ENCODE data around the gene TSEN2.
"Not testable (repeated sequence)": the region's sequence is repeated elsewhere in the genome, so short reads cannot be mapped to it uniquely, and the experiment has no call there.

Gene TSEN2

GRCh38 chr3:12472796-12473195 is 11.5 kb upstream of the TSEN2 start:
- DNase-seq = no peak

- DNase-seq = no peak
Observed at GRCh38 chr3:12473511-12473910, 10.8 kb upstream of the TSEN2 start.

GRCh38 chr3:12476238-12476897 is 7.9 kb upstream of the TSEN2 start:
- no peak for DNase-seq

- no peak for DNase-seq
Observed at GRCh38 chr3:12477256-12477655, 7.0 kb upstream of the TSEN2 start.

- no peak for DNase-seq
Observed at GRCh38 chr3:12478326-12478725, 6.0 kb upstream of the TSEN2 start.

- not testable (repeated sequence) for DNase-seq
Observed at GRCh38 chr3:12479198-12479597, 5.1 kb upstream of the TSEN2 start.

GRCh38 chr3:12479919-12480427 is 4.3 kb upstream of the TSEN2 start:
- peak; percentile 82 for DNase-seq

GRCh38 chr3:12483410-12483809 is 870 bp upstream of the TSEN2 start:
- no peak for DNase-seq

- no peak for DNase-seq
Observed at GRCh38 chr3:12483872-12484197, 445 bp upstream of the TSEN2 start.

- no peak for DNase-seq
Observed at GRCh38 chr3:12484983-12485327, 675 bp downstream of the TSEN2 start.

GRCh38 chr3:12486001-12486400 is 1.7 kb downstream of the TSEN2 start:
- no peak for DNase-seq

- DNase-seq = no peak
Observed at GRCh38 chr3:12486916-12487315, 2.6 kb downstream of the TSEN2 start.

- no peak for DNase-seq
Observed at GRCh38 chr3:12487336-12487735, 3.1 kb downstream of the TSEN2 start.

- DNase-seq = no peak
Observed at GRCh38 chr3:12487786-12488185, 3.5 kb downstream of the TSEN2 start.

GRCh38 chr3:12489368-12489767 is 5.1 kb downstream of the TSEN2 start:
- DNase-seq = no peak

- DNase-seq = no peak
Observed at GRCh38 chr3:12489832-12490231, 5.6 kb downstream of the TSEN2 start.

GRCh38 chr3:12490547-12490946 is 6.3 kb downstream of the TSEN2 start:
- DNase-seq = no peak

- DNase-seq = no peak
Observed at GRCh38 chr3:12495749-12496452, 11.6 kb downstream of the TSEN2 start.

GRCh38 chr3:12496453-12496761 is 12.1 kb downstream of the TSEN2 start:
- no peak for DNase-seq

- no peak for DNase-seq
Observed at GRCh38 chr3:12499474-12499873, 15.2 kb downstream of the TSEN2 start.

- DNase-seq = no peak
Observed at GRCh38 chr3:12501360-12502020, 17.2 kb downstream of the TSEN2 start.

GRCh38 chr3:12503126-12503957 is 19.1 kb downstream of the TSEN2 start:
- DNase-seq = no peak

- DNase-seq = no peak
Observed at GRCh38 chr3:12506201-12506709, 22.0 kb downstream of the TSEN2 start.

Measured in 8988T (cell line).